OCI-LY7 (cell line): ENCODE results near the gene CHST11. TPM values are rescaled to one million over a fixed set of nuclear protein-coding genes. Genes with fewer than 3 reads are reported as not detected.

Experiments used
- BruUV-seq: library from RNA; stranded (reverse); fragments of 400-500 nt; replicated peaks from 2 replicates; lab custom pipeline; 2021; lab: Mats Ljungman, UMichigan
- CTCF ChIA-PET: fragments of 300-600 bp; sonication (Branson Sonifier 250); formaldehyde crosslinking; loops from one replicate; lab custom pipeline; 2022; ENCODE audit warnings: antibody characterized with exemption; ENCODE audit not compliant: unreplicated experiment; lab: Charles Lee
- POLR2A ChIA-PET: fragments of 300-600 bp; sonication (Branson Sonifier 250); formaldehyde crosslinking; loops from one replicate; lab custom pipeline; 2022; ENCODE audit warnings: antibody characterized with exemption; lab: Charles Lee
- DNase-seq: peaks from one replicate; pipeline ENCODE4 v3.0.0-alpha.2; 2015; ENCODE audit warnings: low spot score
- H2AFZ ChIP-seq: fragments of 200-600 bp; sonication (generic), shearing (Covaris generic); 2 replicates; pipeline ENCODE4 v1.6.1; 2014; ENCODE audit warnings: mild to moderate bottlenecking, antibody characterized with exemption, low read length, moderate library complexity
- H3K27ac ChIP-seq: fragments of 200-600 bp; sonication (generic); 2 replicates; pipeline ENCODE4 v1.5.1; 2014; ENCODE audit warnings: mixed run types, low read depth, mild to moderate bottlenecking, moderate library complexity, low read length, inconsistent platforms; ENCODE audit not compliant: poor library complexity, severe bottlenecking
- H3K36me3 ChIP-seq: fragments of 200-600 bp; sonication (generic); 2 replicates; pipeline ENCODE4 v1.6.1; 2014; ENCODE audit warnings: mild to moderate bottlenecking, antibody characterized with exemption, low read length, moderate library complexity, mixed read lengths; ENCODE audit not compliant: insufficient read depth
- H3K4me1 ChIP-seq: fragments of 200-600 bp; sonication (generic); 2 replicates; pipeline ENCODE4 v1.5.1; 2014; ENCODE audit warnings: mild to moderate bottlenecking, low read length; ENCODE audit not compliant: insufficient read depth, poor library complexity, severe bottlenecking
- H3K4me2 ChIP-seq: fragments of 200-600 bp; sonication (generic); 2 replicates; pipeline ENCODE4 v1.6.1; 2014; ENCODE audit warnings: mild to moderate bottlenecking, low read length
- H3K4me3 ChIP-seq: fragments of 200-600 bp; sonication (generic); 2 replicates; pipeline ENCODE4 v1.5.1; 2014; ENCODE audit warnings: mild to moderate bottlenecking, low read depth, low read length; ENCODE audit not compliant: poor library complexity, severe bottlenecking
- H3K79me2 ChIP-seq: fragments of 200-600 bp; sonication (generic); 2 replicates; pipeline ENCODE4 v1.6.1; 2016; ENCODE audit warnings: low read depth, mild to moderate bottlenecking, low read length, moderate library complexity, mixed read lengths; ENCODE audit not compliant: insufficient read depth
- H3K9me2 ChIP-seq: fragments of 200-600 bp; sonication (generic); 2 replicates; pipeline ENCODE4 v1.6.1; 2016; ENCODE audit warnings: mild to moderate bottlenecking, low read length, mixed read lengths; ENCODE audit not compliant: insufficient read depth
- H3K9me3 ChIP-seq: fragments of 200-600 bp; sonication (generic); 2 replicates; pipeline ENCODE4 v1.6.1; 2014; ENCODE audit warnings: mild to moderate bottlenecking, mixed run types, low read length, mixed read lengths
- H4K20me1 ChIP-seq: fragments of 200-600 bp; sonication (generic); 2 replicates; pipeline ENCODE4 v1.6.1; 2014; ENCODE audit warnings: mild to moderate bottlenecking, antibody characterized with exemption, low read length, moderate library complexity, mixed read lengths; ENCODE audit not compliant: insufficient read depth
- EZH2phosphoT487 ChIP-seq: fragments of 200-600 bp; sonication (generic); IDR thresholded peaks from 2 replicates; pipeline ENCODE4 v1.6.1; 2018; ENCODE audit warnings: low read depth, borderline replicate concordance, mild to moderate bottlenecking, mixed run types, antibody characterized with exemption, low read length, moderate library complexity, mixed read lengths
- intact Hi-C: fragments of 100-400 bp; cut with micrococcal nuclease; formaldehyde crosslinking; loops from one replicate; pipeline ENCODE4 v1.10.0; 2022; ENCODE audit not compliant: unreplicated experiment
- total RNA-seq, 2 experiments: library from RNA; depleted of rRNA in 1 of 2; stranded (reverse); fragments of >200 nt in 1 of 2; shearing (Covaris generic) in 1 of 2; gene quantifications; 2 replicates each; pipeline ENCODE4 v1.2.3, GENCODE V29; 2014 to 2022
- TF ChIP-seq, protein P1 (sequence below): fragments of 200-600 bp; sonication (generic); conservative IDR thresholded peaks from 2 replicates; pipeline ENCODE4 v1.5.1; 2014; ENCODE audit warnings: mild to moderate bottlenecking, antibody characterized with exemption, low read length, moderate library complexity, mixed read lengths

The CHST11 gene
- total RNA-seq, 2 experiments from 2014 or later, result 15.2 to 41.6 TPM

DNA sequence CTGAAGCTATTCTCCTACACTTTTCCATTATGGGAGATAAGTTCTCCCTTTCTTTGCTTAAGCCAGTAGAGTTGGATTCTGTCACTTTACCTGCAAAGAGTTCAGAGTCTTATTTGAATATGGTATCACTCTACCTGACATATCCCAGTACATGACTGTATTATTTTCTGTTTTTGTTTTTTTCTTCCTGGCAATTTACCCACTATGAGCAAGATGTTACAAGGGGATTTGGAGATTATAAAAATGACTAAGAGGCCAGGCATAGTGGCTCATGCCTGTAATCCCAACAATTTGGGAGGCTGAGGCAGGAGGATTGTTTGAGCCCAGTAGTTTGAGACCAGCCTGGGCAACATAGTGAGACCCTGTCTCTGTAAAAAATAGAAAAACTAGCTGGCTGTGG, 46.4 kb upstream of the CHST11 start:
- no peak for DNase-seq
- no peaks in the 10 kb centered on the region for H3K79me2 ChIP-seq
- no peaks in the 10 kb centered on the region for H3K9me2 ChIP-seq
- BruUV-seq, result no TSS peak
- no peak overlapping the region for H3K27ac ChIP-seq
- no peak overlapping the region for H2AFZ ChIP-seq
- H3K4me2 ChIP-seq, result no peak overlapping the region
- H4K20me1 ChIP-seq, result no peaks in the 10 kb centered on the region
- no peaks in the 10 kb centered on the region for H3K9me3 ChIP-seq
- H3K4me1 ChIP-seq, result peaks cover 16% of the 10 kb centered on the region
- intact Hi-C loops, result no loop called here
- H3K36me3 ChIP-seq, result no peaks in the 10 kb centered on the region
- ChIA-PET CTCF (no interaction called here), POLR2A (interaction anchor here (0.6 to 1.0 kb wide), 2 partner anchors 27 to 577 kb away, joined by 3 read pairs; no protein-coding TSS in a partner anchor)
- TF ChIP-seq EZH2phosphoT487, result no peak
- TF ChIP-seq, protein P1, sequence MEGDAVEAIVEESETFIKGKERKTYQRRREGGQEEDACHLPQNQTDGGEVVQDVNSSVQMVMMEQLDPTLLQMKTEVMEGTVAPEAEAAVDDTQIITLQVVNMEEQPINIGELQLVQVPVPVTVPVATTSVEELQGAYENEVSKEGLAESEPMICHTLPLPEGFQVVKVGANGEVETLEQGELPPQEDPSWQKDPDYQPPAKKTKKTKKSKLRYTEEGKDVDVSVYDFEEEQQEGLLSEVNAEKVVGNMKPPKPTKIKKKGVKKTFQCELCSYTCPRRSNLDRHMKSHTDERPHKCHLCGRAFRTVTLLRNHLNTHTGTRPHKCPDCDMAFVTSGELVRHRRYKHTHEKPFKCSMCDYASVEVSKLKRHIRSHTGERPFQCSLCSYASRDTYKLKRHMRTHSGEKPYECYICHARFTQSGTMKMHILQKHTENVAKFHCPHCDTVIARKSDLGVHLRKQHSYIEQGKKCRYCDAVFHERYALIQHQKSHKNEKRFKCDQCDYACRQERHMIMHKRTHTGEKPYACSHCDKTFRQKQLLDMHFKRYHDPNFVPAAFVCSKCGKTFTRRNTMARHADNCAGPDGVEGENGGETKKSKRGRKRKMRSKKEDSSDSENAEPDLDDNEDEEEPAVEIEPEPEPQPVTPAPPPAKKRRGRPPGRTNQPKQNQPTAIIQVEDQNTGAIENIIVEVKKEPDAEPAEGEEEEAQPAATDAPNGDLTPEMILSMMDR, result no peak
- H3K4me3 ChIP-seq, result no peak overlapping the region

DNA sequence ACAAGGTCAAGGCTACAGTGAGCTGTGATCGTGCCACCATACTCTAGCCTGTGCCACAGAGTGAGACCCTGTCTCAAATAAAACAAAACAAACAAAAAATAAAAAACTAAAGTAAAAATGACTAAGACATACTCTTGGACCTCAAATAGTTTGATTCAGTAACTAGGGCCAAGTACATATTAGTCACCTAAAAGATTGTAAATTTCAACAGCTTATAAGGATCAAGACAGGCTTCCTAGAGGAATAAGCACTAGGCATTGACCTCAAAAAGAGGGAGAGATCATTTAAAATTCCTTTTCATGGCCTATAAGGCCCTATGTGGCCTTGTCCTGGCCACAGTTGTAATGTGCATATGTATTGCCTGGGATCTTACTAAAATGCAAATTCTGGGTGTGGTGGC, 46.0 kb upstream of the CHST11 start:
- POLR2A ChIA-PET, result interaction anchor here (0.6 to 1.0 kb wide), 2 partner anchors 26 to 577 kb away, joined by 3 read pairs; no protein-coding TSS in a partner anchor
- H3K27ac ChIP-seq, result no peak overlapping the region

More for the DNA sequence above, 46.0 kb upstream of the CHST11 start:
- TF ChIP-seq, protein P1, result no peak
- no peak for TF ChIP-seq EZH2phosphoT487
- no peaks in the 10 kb centered on the region for H3K9me2 ChIP-seq
- BruUV-seq, result no TSS peak
- no peak for DNase-seq
- H3K79me2 ChIP-seq, result no peaks in the 10 kb centered on the region
- H3K4me2 ChIP-seq, result no peak overlapping the region
- CTCF ChIA-PET, result no interaction called here
- no peak overlapping the region for H2AFZ ChIP-seq
- H4K20me1 ChIP-seq, result no peaks in the 10 kb centered on the region
- H3K36me3 ChIP-seq, result no peaks in the 10 kb centered on the region
- peaks cover 19% of the 10 kb centered on the region for H3K4me1 ChIP-seq
- H3K9me3 ChIP-seq, result no peaks in the 10 kb centered on the region
- no peak overlapping the region for H3K4me3 ChIP-seq
- intact Hi-C loops, result no loop called here
